SK-N-DZ (cell line): ENCODE results near the gene TP73.
"Not testable (repeated sequence)": the region's sequence is repeated elsewhere in the genome, so short reads cannot be mapped to it uniquely, and the experiment has no call there.

Source experiments
- DNase-seq: peaks from one replicate; pipeline ENCODE4 v3.0.0-alpha.2; 2015; ENCODE audit warnings: low spot score

The TP73 gene

GRCh38 chr1:3618531-3618880, 33.8 kb upstream of the TP73 start:
- DNase-seq = no peak

DNA sequence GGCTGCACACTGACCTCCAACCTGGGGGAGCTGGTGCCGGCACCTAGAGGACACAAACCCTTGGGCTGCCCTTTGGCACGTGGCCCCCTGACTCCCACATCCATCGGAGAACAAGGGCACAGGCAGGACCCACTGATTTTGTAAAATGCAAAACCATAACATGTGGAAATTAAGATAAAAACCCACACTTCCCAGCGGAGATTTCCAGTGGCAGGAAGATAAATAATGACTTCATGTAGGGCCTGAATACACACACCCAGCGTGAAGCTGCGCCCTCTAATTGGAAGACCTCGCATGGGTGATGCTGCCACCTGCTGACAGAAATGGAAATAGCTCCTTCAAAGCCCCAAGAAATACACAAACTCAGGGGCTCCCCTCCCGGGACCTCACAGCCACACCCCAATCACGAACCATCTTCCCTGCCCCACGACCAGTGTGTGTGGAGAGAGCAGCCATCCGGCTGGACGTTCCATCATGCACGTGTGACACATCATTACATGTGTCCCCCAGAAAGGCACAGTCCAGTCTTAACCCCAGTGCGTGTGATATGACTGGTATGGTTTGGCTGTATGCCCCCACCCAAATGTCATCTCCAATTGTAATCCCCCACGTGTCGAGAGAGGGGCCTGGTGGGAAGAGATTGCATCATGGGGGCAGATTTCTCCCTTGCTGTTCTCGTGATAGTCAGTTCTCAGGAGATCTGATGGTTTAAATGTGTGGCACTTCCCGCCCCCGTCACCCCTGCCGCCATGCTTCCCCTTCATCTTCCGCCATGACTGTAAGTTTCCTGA, 33.2 kb upstream of the TP73 start:
- DNase-seq = peak; percentile 55

DNA sequence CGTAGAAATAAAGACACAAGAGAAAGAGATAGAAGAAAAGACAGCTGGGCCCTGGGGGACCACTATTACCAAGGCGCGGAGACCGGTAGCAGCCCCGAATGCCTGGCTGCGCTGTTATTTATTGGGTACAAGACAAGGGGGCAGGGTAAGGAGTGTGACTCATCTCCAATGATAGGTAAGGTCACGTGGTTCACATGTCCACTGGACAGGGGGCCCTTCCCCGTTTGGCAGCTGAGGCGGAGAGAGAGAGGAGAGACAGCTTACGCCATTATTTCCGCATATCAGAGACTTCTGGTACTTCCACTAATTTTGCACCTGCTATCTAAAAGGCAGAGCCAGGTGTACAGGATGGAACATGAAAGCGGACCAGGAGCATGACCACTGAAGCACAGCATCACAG, 31.6 kb upstream of the TP73 start:
- DNase-seq = no peak

DNA sequence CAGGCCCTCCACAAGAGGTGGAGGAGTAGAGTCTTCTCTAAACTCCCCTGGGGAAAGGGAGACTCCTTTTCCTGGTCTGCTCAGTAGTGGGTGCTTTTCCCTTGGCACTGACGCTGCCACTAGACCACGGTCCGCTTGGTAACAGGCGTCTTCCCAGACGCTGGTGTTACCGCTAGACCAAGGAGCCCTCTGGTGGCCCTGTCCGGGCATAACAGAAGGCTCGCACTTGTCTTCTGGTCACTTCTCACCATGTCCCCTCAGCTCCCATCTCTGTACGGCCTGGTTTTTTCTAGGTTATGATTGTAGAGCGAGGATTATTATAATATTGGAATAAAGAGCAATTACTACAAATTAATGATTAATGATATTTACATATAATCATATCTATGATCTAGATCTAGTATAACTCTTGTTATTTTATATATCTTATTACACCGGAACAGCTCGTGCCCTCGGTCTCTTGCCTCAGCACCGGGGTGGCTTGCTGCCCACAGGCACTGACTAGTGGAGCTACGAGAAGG, 31.1 kb upstream of the TP73 start:
- not testable (repeated sequence) for DNase-seq

- not testable (repeated sequence) for DNase-seq
Measured at GRCh38 chr1:3622102-3622501, 30.2 kb upstream of the TP73 start.

GRCh38 chr1:3623441-3624199, 28.7 kb upstream of the TP73 start:
- no peak for DNase-seq

GRCh38 chr1:3624200-3625136, 27.8 kb upstream of the TP73 start, which contains the start of gene TPRG1L:
TPRG1L (plus strand) TSS chr1:3625015; CDS start chr1:3625073, 58 bp downstream.
- DNase-seq = peak; percentile 91

DNA sequence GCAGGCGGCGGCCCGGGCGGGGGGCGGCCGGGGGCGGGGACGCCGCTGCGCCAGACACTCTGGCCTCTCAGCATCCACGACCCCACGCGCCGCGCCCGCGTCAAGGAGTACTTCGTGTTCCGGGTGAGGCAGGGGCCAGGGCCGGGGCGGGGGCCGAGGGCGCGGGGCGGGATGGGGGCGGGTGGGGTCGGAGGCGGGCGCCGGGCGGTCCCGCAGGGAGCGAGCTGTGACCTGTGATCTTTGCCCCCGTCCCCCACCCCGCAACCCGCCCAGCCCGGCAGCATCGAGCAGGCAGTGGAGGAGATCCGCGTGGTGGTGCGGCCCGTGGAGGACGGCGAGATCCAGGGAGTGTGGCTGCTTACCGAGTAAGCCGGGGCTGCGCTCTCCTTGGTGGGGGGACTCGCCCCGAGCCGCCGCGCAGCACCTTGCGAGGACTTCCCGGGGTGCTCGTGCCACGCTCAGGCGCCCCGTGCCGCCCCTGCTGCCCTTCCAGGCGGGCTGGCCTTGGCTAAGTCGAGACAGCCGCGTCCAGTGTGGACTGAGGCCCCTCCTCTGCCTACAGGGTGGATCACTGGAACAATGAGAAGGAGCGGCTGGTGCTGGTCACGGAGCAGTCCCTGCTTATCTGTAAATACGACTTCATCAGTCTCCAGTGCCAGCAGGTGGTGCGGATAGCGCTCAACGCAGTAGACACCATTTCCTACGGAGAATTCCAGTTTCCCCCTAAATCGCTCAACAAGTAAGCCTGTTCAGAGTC, 27.0 kb upstream of the TP73 start:
- no peak for DNase-seq

GRCh38 chr1:3626025-3626424, 26.3 kb upstream of the TP73 start:
- DNase-seq = no peak

DNA sequence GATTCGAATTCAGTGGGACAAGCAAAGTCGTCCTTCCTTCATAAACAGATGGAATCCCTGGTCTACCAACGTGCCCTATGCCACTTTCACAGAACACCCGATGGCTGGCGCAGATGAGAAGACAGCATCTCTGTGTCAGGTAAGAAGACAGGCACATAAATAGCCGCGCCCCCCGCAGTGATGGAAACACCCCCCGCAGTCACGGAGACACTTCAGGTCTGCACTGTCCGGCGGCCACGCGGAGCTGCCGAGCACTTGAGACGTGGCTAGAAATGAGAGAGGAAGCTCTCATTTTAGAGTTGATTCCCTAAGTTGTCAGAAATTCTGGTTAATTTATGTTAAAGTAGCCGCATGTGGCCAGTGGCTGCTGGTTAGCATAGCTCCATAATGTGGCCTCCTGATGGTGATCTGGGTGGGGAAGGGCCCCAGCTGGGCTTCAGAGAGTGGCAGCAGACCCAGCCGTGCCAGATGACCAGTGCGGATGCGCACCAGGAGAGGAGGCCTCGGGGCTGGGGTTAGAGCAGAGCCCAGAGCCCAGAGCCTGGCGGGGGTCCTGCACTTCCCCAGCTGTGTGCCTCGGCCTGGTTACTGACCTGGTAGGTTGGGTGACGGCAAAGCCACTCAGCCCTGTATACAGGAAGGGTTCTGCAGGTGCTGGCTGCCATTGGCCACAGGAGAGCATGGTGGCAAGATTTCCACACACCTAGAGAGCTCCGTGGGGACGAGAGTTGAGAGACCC, 24.6 kb upstream of the TP73 start:
- no peak for DNase-seq

- no peak for DNase-seq
Measured at GRCh38 chr1:3628445-3628844, 23.9 kb upstream of the TP73 start.

DNA sequence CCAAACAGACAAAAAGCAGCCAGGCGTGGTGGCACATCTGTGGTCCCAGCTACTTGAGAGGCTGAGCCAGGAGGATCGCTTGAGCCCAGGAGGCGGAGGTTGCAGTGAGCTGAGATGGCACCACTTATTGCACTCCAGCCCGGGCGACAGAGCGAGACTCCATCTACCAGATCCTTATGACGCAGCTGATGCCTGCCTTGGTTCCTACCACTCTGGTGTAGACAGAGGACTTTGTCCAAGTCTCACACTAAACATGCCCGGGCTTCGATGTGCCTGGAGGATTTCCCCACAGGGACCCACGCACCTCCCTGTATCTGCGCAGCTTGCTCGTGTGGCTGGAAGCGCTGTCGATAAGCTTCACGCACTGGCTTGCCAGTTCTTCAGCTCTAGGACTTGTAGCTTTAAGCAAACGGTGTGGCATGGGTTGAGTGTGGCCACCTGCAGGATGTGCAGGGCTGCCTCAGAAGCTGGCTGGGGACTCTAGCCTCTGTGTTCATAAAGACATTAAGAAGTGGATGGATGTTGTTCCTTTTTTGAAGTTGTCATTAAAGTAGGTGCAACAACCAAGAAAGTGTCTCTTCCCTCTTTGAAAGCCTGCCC, 22.7 kb upstream of the TP73 start:
- DNase-seq = no peak

DNA sequence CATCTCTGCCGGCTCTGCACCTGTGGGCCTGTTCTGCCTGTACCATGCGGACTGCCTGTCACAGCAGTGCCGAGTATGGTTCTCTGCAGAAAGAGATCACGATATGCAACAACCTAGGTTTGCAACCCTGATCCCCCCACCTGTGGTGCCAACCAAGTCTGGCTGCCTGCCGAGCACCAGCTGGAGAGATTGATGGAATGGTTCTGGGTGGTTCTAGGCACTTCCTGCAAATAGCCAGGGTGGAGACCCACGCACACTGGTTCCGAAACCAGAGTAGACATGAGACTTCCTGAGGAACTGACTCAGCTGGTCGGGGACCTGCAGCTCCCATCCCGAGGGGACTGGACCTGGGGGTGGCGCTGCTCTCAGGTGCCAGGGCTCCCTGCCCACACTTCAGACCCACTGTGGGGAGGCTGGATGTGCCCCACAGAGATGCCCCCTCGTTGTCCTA, 22.1 kb upstream of the TP73 start:
- no peak for DNase-seq

DNA sequence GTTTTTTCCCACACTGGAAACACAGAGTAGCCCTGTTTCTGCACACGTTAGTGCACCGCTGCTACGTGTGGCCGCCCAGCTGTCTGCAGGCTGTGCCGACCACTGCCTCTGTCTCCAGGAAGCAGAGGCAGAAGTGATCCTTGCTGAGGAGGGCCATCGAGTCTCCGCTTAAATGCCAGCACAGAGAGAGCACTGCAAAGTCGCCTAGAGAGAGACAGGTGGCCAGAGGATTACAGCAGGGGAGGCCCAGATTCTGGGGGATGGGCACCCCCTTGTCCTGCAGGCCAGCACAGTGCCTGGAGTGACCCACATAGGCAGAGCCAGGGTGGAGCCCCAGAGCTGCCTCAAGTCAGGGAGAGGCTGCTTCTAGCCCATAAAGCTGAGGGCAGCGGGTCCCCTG, 21.4 kb upstream of the TP73 start:
- DNase-seq = no peak

- no peak for DNase-seq
Measured at GRCh38 chr1:3631320-3632260, 20.7 kb upstream of the TP73 start.

DNA sequence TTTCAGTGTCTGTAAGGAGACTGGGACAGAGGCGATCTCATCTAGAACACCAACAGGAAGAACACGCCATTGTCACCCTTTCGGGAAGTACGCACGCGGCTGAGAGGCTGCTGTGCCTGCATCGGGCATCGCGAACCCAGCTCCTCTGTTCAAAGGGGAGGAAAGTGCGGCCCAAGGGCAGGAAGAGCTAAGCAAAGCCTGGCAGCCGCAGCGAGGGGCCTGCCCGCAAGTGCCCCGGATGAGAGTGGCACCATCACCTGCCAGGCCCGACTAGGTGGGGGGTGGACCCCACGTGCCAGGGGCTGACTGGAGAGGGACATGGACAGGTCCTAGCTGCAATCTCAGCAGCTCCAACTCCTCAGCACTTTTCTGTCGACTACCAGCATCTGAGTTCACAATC, 20.0 kb upstream of the TP73 start:
- DNase-seq = no peak

DNA sequence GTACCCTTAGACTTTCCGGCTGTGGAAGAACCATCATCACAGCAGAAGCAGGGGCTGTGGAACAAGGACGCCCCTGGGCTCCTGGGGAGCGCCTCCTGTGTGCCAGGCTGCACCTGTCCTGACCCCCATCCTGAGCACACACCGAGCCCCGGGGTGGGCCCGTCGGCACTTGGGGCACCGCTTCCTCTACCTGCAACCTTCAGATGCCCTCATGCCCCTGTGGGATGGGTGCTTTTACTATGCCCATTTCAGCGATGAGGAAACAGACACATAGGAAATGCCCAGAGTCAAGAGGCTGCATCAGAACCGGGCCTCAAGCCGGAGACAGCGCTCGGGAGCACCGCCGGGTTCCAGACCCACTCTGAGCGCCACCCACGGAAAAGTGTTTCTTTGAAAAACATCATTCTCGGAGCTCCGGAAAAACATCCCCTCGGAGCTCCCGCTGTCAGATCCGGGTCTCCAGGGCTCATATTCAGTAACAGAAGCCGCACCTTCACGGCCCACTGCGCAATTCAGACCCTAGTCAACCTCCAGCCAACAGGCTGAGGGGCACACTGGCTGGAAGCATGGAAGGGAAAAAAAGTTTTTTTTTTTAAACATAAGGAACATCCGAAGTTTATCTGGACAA, 19.5 kb upstream of the TP73 start:
- no peak for DNase-seq
